ENCODE data around the gene RCN1.

DNA sequence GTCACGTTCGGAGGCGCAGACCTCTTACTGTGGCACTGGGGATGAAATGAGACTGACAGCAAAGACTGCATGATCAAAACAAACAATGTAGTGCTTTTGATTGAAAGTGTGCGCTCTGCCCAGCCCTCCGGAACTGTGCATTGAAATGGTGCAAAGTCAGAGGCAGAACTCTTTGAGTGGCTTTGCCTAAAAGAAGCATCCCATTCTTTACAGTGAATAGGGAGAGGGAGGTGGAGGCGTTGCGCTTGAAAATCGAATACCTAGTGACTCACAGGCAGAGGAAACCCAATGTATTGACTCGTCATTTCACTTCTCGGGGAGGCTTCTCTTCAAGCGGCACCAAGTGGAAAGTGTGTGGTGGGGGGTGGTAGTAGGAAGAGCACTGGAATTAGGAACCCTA lies 10.9 kb downstream of the RCN1 start:
- no peak for TF ChIP-seq EP300 (IDR thresholded peaks at IDR 0.05; ENCODE audit: borderline replicate concordance in 1 of 2, low read depth in 2 of 2, low read length in 2 of 2)
- no peak for TF ChIP-seq PHF8 (conservative IDR thresholded peaks at IDR 0.05; ENCODE audit: low read depth, low read length)
- TF ChIP-seq CTCF (IDR thresholded peaks at IDR 0.05; ENCODE audit: control extremely low read depth in 1 of 3, insufficient read depth in 1 of 3, low read depth in 1 of 3, low read length in 3 of 3) = no peak
- no peak for TF ChIP-seq RXRA (IDR thresholded peaks at IDR 0.05; ENCODE audit: insufficient read depth, low read depth, low read length)
- no peak for TF ChIP-seq CEBPB (IDR thresholded peaks at IDR 0.05; ENCODE audit: low read depth, low read length)
- TF ChIP-seq HDAC2 (IDR thresholded peaks at IDR 0.05; ENCODE audit: borderline replicate concordance in 1 of 2, low read depth in 2 of 2, low read length in 2 of 2) = no peak
- TF ChIP-seq CBX5 (IDR thresholded peaks at IDR 0.05; ENCODE audit: low read depth, low read length) = no peak
- TF ChIP-seq CREB1 (IDR thresholded peaks at IDR 0.05) = no peak
- TF ChIP-seq POLR2A (IDR thresholded peaks at IDR 0.05; ENCODE audit: control extremely low read depth in 1 of 2, low read depth in 2 of 2, low read length in 2 of 2) = no peak
- TF ChIP-seq EZH2 (IDR thresholded peaks at IDR 0.05; ENCODE audit: low read depth, low read length, severe bottlenecking) = no peak
- TF ChIP-seq NRF1 (IDR thresholded peaks at IDR 0.05; ENCODE audit: low read depth, low read length) = no peak
- TF ChIP-seq POLR2AphosphoS5 (IDR thresholded peaks at IDR 0.05; ENCODE audit: low read depth, low read length) = no peak

Data from H1 (cell line).